ENCODE data around the gene SLC2A4RG. TPM values are rescaled to one million over a fixed set of nuclear protein-coding genes. Genes with fewer than 3 reads are reported as not detected.
A peak's percentile ranks its signal among the peaks of the same experiment; 100 is the strongest.

Gene SLC2A4RG
- total RNA-seq, 1 experiment from 2014 or later: 121 TPM

DNA sequence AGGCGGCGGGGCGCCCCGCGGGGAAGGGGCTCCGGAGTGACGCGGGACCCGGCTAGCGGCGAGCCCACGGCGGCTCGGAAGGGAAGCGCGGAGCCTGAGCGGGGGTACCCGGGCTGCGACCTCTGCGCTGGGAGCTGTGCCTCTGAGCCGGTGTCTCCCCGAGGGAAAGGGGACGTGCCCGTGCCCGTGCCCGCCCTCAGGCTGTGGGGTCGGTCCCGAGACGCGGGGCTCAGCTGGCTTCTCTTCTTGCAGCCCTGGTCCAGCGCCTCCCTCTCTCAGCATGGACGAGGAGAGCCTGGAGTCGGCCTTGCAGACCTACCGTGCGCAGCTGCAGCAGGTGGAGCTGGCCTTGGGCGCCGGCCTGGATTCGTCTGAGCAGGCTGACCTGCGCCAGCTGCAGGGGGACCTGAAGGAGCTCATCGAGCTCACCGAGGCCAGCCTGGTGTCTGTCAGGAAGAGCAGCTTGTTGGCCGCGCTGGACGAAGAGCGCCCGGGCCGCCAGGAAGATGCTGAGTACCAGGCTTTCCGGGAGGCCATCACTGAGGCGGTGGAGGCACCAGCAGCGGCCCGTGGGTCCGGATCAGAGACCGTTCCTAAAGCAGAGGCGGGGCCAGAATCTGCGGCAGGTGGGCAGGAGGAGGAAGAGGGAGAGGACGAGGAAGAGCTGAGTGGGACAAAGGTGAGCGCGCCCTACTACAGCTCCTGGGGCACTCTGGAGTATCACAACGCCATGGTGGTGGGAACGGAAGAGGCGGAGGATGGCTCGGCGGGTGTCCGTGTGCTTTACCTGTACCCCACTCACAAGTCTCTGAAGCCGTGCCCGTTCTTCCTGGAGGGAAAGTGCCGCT lies 31.1 kb upstream of the SLC2A4RG start:
- Histone ChIP-seq H3K9me2 (ENCODE audit: insufficient read depth) (no peaks in the 10 kb centered on the region), H3K9ac (ENCODE audit: low read length) (peak overlapping the region; percentile 96), H3K27ac (ENCODE audit: low read depth, low read length) (peak overlapping the region; percentile 95), H3K4me1 (ENCODE audit: control insufficient read depth in 1 of 2, insufficient read depth in 2 of 2, low read length in 2 of 2) (peaks cover 13 to 21% of the 10 kb centered on the region in 2 experiments), H3K27me3 (ENCODE audit: insufficient read depth, low read length) (no peaks in the 10 kb centered on the region), H3K4me3 (replicated peaks in 1 of 2; ENCODE audit: low read depth in 1 of 2, low read length in 2 of 2) (peak overlapping the region; percentile 85 to 96), H3K9me3 (ENCODE audit: control insufficient read depth in 1 of 2, insufficient read depth in 1 of 2, low read depth in 1 of 2, low read length in 2 of 2) (0 out of 4 replicates have a peak, but pooled peaks cover 0 to 6% of the 10 kb centered on the region in 2 experiments), H2AFZ (ENCODE audit: low read depth, low read length, poor library complexity, severe bottlenecking) (no peak overlapping the region), H3K36me3 (ENCODE audit: control insufficient read depth in 1 of 2, insufficient read depth in 2 of 2, low read length in 2 of 2) (peaks cover 15 to 53% of the 10 kb centered on the region in 2 experiments), H3K4me2 (ENCODE audit: low read length) (peak overlapping the region; percentile 95), H3K79me2 (ENCODE audit: insufficient read depth, low read length) (peaks cover 82% of the 10 kb centered on the region), H4K20me1 (ENCODE audit: insufficient read depth) (no peaks in the 10 kb centered on the region)
- ATAC-seq (peak; percentile 19), DNase-seq (ENCODE audit: low read depth, low spot score) (no peak)
- BruUV-seq (replicated peaks): TSS peak; percentile 49
- ChIA-PET RAD21 (ENCODE audit: low non-redundant PET in 1 of 2, low total read pairs in 2 of 2, uncharacterized antibody in 2 of 2, unreplicated experiment in 2 of 2) (interaction anchor here (0.6 to 1.0 kb wide), 2 partner anchors 157 to 158 kb away, joined by 3 to 4 read pairs; partner anchors contain the start of gene TPD52L2 (in 1 of the 2)), CTCF (interaction anchor here (0.8 to 1.7 kb wide), 8 partner anchors 10 to 272 kb away, joined by 3 to 9 read pairs (median 4); partner anchors contain the start of genes PRPF6 and TPD52L2), POLR2A (interaction anchor here (0.6 to 2.2 kb wide), 6 partner anchors 9 to 157 kb away, joined by 3 to 15 read pairs (median 4); partner anchors contain the start of gene TPD52L2)
- intact Hi-C loops (cut with micrococcal nuclease): loop anchor here (10.0 kb wide), 1 partner anchor 346 kb away; no protein-coding TSS in a partner anchor
- TF ChIP-seq SIN3A (IDR thresholded peaks at IDR 0.05; ENCODE audit: low read depth) (no peak), SP1 (IDR thresholded peaks at IDR 0.05; ENCODE audit: low read depth) (no peak), ELF1 (IDR thresholded peaks at IDR 0.05; ENCODE audit: borderline replicate concordance, low read depth) (no peak), CBX3 (IDR thresholded peaks at IDR 0.05; ENCODE audit: low read depth) (no peak), POLR2AphosphoS5 (IDR thresholded peaks at IDR 0.05; ENCODE audit: low read depth, low read length) (no peak), EZH2phosphoT487 (IDR thresholded peaks at IDR 0.05; ENCODE audit: borderline replicate concordance) (no peak), ZNF274 (IDR thresholded peaks at IDR 0.05; ENCODE audit: low read depth, low read length) (no peak), JUND (IDR thresholded peaks at IDR 0.05) (no peak), ZFX (IDR thresholded peaks at IDR 0.05) (no peak), TCF7L2 (IDR thresholded peaks at IDR 0.05; ENCODE audit: borderline replicate concordance, extremely low read depth, insufficient read depth, insufficient read length) (no peak), POLR2A (IDR thresholded peaks at IDR 0.05; ENCODE audit: borderline replicate concordance, extremely low read depth, insufficient read depth, insufficient read length) (no peak), SRF (IDR thresholded peaks at IDR 0.05; ENCODE audit: low read depth) (no peak)
- TF ChIP-seq, protein P1, sequence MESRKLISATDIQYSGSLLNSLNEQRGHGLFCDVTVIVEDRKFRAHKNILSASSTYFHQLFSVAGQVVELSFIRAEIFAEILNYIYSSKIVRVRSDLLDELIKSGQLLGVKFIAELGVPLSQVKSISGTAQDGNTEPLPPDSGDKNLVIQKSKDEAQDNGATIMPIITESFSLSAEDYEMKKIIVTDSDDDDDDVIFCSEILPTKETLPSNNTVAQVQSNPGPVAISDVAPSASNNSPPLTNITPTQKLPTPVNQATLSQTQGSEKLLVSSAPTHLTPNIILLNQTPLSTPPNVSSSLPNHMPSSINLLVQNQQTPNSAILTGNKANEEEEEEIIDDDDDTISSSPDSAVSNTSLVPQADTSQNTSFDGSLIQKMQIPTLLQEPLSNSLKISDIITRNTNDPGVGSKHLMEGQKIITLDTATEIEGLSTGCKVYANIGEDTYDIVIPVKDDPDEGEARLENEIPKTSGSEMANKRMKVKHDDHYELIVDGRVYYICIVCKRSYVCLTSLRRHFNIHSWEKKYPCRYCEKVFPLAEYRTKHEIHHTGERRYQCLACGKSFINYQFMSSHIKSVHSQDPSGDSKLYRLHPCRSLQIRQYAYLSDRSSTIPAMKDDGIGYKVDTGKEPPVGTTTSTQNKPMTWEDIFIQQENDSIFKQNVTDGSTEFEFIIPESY (IDR thresholded peaks at IDR 0.05; ENCODE audit: extremely low read depth, insufficient replicate concordance, low read length): no peak
- TF ChIP-seq, protein P2, sequence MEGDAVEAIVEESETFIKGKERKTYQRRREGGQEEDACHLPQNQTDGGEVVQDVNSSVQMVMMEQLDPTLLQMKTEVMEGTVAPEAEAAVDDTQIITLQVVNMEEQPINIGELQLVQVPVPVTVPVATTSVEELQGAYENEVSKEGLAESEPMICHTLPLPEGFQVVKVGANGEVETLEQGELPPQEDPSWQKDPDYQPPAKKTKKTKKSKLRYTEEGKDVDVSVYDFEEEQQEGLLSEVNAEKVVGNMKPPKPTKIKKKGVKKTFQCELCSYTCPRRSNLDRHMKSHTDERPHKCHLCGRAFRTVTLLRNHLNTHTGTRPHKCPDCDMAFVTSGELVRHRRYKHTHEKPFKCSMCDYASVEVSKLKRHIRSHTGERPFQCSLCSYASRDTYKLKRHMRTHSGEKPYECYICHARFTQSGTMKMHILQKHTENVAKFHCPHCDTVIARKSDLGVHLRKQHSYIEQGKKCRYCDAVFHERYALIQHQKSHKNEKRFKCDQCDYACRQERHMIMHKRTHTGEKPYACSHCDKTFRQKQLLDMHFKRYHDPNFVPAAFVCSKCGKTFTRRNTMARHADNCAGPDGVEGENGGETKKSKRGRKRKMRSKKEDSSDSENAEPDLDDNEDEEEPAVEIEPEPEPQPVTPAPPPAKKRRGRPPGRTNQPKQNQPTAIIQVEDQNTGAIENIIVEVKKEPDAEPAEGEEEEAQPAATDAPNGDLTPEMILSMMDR (IDR thresholded peaks at IDR 0.05 in 2 of 3, conservative IDR thresholded peaks at IDR 0.05 in 1 of 3; ENCODE audit: borderline replicate concordance in 1 of 3, insufficient read depth in 1 of 3, low read depth in 2 of 3, low read length in 2 of 3): no peak
- TF ChIP-seq, protein P3, sequence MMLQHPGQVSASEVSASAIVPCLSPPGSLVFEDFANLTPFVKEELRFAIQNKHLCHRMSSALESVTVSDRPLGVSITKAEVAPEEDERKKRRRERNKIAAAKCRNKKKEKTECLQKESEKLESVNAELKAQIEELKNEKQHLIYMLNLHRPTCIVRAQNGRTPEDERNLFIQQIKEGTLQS (IDR thresholded peaks at IDR 0.05): no peak

Measured in HCT116 (cell line).